HCEC 1CT (cell line): ENCODE measurements around the gene TAS2R10.
"Not testable (repeated sequence)": the region's sequence is repeated elsewhere in the genome, so short reads cannot be mapped to it uniquely, and the experiment has no call there.

Experiments used
- DNase-seq: peaks from one replicate; pipeline ENCODE4 v3.0.0-alpha.2; 2017

The TAS2R10 gene, protein sequence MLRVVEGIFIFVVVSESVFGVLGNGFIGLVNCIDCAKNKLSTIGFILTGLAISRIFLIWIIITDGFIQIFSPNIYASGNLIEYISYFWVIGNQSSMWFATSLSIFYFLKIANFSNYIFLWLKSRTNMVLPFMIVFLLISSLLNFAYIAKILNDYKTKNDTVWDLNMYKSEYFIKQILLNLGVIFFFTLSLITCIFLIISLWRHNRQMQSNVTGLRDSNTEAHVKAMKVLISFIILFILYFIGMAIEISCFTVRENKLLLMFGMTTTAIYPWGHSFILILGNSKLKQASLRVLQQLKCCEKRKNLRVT

DNA sequence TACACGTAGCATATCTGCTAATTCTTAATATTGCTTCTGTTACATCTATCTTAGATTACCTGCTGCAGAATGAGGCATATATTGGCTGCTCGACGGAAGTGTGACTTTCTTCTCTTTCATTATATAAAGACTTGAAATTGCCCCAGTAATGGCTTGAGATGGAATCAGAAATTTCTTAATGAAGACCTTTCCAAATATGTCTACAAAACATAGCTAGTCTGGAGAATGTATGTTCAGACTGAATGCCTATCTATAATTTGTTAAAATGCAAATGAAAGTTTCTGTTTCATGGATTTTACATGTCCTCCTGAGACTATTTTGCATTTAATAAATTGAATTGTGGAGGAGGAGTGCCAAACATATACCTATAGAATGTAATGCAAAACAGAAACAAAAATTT, at the start of gene TAS2R10:
TAS2R10 (minus strand) TSS at position 101 of the 400 bp plus-strand sequence; CDS start at position 12, 89 bp downstream.
- DNase-seq = no peak

DNA sequence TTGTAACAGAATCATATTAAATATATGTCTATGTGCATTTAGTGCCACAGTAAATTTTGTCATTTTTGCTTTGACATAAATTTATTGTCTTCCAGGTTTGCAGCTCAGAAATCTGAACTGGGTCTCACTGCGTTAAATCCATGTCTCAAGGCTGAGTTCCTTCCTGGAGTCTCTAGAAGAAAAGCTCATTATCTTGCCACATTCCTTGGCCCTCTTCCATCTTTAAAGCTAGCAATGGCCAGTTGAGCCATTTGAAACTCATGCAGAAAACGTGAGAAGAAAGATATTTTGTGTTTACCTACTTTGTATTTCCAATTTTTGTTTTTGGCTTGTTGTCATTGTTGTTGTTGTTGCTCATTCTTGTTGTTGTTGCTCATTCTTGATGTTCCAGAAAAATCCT, 47.2 kb upstream of the TAS2R10 start:
- no peak for DNase-seq

DNA sequence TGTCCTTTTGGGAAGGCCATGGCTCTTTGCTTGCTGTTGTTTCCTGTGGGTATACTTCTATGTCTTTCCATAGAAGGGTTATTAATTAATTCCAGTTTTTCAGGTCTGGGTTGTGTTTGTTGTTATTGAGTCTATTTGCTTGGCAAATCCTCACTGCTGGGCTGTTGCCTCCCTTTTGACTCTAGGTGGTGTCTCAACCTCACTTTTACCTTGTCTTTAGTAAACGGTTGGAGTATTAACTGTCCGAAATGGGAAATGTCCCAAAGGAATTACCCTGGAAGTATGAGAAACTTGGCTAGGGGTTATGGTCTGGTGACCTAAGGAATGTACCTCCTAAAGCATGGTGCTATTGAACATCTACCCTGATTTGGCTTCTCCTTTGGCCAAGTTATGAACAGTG, 41.2 kb upstream of the TAS2R10 start:
- no peak for DNase-seq

DNA sequence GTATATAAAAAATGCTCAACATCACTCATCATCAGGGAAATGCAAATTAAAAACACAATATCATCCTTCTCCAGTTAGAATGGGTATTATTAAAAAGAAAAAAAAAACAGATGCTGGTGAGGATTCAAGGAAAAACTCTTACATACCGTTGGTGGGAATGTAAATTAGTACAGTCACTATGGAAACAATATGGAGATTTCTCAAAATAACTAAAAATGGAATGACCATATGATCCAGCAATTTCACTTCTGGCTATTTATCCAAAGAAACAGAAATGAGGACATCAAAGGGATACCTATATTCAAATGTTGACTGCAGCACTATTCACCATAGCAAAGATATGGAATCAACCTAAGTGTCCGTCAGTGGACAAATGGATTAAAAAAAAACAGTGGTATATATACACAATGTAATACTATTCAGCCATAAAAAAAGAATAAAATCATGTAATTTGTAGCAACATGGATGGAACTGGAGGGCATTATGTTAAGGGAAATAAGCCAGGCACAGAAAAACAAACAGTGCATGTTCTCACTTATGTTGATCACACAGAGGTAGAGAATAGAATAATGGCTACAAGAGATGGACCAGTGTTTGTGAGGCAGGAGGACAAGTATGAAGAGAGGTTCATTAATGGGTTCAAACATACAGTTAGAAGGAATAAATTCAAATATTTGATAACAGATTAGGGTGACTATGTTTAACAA, 37.5 kb upstream of the TAS2R10 start:
- no peak for DNase-seq

DNA sequence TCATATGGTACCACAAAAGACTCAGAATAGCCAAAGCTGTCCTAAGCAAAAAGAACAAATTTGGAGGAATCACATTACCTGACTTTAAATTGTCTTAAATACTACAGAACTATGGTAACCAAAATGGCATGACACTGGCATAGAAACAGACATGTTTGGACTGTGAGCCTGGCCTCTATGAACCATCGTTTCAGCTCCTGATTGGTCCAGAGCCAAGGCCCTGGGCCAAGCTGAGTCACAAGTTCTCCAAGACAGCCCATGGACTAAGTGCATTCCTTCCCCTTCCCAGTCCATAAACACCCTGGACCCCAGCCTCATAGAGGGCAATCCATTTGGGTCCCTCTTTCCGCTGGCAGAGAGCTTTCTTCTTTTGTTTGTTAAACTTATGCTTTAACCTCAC, 35.2 kb upstream of the TAS2R10 start:
- no peak for DNase-seq

DNA sequence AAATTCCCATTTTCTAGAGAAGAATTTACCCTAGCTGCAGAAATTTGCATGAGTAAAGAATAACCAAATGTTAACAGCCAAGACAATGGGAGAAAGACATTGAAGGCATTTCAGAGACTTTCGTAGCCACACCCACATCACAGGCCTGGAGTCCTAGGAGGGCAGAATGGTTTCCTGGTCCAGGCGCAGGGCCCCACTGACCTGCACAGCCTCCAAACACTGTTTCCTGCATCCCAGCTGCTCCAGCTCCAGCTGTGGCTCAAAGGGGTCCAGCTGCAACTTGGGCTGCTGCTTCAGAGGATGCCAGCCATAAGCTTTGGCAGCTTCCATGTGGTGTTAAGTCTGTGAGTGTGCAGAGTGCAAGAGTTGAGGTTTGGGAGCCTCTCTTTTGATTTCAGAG, 29.6 kb upstream of the TAS2R10 start:
- DNase-seq = no peak

DNA sequence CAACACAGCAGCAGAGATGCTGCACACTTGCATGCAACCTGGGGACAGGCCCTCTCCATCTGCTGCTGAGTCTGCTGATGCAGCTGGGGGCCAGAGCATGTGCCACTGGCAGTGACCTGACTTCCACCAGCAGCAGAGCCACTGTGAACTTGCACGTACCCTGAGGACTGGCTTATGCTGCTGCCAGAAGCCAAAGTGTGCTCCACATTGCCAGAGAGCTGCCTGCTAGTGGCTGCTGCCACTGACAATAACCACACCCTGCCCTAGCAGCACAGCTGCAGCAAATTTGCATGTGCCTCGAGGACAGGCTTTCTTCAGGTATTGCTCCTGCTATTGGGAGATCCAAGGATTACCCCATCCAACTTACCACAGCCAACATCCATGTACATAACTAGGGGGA, 27.6 kb upstream of the TAS2R10 start:
- no peak for DNase-seq

DNA sequence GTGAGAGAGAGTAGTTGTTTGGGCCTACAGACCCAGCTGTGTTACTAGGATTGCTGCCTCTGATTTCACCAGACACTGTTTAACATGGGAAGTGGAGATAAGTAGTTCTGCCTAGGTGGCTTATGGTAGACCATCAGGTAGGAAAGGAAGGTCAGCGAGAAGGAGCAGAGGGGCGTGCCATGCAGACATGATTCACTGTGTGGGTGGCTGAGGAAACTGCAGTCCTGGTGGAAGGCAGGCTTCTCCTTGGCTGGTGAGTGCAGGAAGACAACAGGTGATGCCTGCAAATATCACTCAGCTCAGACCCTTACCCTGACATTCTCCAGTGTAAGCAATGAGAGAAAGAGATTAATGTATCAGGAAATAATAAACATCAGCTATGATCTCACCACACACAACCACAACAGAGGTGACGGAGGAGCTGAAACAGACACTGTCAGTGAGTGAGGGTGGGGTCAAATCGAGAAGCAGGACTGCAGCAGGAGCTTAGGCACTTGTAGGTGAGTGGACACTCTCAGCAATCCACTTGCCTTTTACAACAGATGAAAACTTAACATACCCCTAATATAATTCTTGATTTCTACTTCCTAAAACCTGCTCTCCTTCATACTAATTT, 25.2 kb upstream of the TAS2R10 start:
- DNase-seq = no peak

DNA sequence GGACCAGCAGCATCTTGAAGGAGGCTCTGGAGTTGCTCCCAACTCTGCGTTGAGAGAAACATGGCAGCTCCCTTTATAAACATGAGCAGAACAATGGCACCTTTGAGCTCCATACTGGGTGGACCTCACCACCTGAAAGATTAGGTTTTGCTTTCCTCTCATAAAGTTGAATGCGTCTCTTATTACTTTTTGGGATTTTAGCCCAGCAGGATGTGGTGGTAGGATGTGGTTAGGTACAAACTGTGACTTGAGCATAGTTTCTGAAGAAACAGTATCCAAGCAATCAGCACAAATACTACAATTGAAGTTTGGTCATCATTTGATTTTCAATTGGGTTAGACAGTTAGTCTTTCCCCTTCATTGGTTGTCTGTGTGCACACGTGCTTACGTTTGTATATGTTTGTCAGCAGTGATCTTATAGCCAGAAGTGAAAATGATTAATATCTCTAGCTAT, 23.3 kb upstream of the TAS2R10 start, which contains the start of gene PRR4:
PRR4 (minus strand) TSS at position 51 of the 454 bp plus-strand sequence; CDS start at position 13, 38 bp downstream.
- no peak for DNase-seq

DNA sequence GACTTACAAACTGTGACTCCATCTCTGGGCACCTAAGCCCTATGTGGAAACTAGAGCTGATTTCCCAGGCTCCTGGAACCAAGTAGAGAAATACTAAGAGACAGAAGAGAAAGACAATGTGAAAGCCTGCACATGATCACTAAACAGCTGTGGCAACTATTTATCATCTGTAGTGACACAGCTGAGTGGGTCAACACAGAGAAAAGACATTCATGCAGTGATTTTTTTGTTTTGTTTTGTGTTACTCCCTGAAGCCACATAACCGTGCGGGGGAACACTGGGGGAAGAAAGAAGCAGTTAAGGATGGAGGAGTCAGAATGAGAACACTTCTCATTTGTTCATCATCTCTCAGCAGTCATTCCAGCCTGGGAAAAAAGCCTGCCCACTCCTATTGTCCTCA, 21.6 kb upstream of the TAS2R10 start:
- DNase-seq = no peak

DNA sequence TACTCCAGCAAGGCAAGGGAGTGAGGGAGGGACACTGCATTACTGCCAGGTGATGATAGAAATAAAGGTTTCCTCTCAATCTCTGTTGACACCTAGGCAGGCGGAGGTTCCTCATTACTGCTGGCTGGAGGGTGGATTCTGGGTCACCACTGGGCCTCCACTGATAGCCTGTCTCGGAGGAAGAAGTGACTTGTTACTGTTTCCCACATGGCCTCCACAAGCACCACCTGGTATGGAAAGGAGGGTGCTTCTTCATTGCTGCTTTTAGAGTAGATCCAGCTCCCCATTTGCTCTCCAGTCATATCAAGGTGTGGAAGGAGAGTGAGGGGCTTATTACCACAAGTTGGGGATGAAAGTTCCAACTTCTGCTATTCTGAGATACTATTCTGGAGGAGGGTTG, 16.7 kb upstream of the TAS2R10 start:
- DNase-seq = no peak

DNA sequence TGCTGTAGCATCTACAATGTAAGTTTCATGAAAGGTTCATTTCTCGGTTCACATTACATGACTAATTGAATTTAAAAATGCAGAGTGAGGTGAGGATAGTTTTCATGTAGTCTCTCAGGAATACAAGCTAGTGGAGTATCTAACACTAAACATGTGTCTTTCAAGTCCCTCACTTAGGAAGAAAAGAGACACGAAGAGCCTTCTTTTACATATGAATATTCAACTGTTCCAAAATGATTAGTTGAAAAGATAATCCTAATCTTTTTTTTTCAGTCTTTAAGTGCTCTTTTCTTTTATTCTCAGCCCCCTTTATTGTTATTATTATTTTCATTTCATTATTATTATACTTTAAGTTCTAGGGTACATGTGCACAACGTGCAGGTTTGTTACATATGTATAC, 12.3 kb upstream of the TAS2R10 start:
- no peak for DNase-seq

DNA sequence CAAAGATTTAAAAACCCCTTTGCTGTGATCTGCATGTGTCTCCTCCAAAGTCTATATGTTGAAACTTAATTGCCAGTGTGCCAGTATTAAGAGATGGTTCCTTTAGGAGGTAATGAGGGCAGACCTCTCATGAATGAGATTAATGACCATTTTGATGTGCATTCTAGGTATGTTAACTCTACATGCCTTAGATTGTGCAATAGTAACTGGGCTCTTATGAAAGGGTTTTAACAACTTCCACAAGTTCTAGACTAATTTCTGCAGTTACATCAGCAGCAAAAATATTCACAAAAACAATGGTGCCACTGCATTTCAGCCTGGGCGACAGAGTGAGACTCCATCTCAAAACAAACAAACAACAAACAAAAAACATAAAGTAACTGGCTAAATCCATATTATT, 3.8 kb upstream of the TAS2R10 start:
- no peak for DNase-seq

DNA sequence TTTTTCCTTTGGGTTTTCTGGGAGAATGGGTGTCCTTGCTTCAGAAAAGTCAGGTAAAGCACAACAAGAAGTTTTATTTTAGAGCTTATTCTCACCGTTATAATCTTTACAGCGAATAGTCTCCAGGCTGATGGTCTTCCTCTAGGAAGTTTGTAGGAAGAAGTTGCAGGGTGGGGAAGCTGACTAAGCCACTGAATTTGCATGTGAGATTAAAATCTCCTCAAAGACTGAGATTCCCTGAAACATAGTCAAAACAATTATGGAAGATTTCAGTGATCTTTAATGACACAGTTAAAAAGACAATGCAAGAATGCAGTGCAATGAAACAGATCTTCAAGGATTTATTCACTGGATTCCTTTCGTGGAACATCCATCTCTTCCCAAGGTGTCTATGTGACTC, 1.2 kb downstream of the TAS2R10 start:
- DNase-seq = no peak

DNA sequence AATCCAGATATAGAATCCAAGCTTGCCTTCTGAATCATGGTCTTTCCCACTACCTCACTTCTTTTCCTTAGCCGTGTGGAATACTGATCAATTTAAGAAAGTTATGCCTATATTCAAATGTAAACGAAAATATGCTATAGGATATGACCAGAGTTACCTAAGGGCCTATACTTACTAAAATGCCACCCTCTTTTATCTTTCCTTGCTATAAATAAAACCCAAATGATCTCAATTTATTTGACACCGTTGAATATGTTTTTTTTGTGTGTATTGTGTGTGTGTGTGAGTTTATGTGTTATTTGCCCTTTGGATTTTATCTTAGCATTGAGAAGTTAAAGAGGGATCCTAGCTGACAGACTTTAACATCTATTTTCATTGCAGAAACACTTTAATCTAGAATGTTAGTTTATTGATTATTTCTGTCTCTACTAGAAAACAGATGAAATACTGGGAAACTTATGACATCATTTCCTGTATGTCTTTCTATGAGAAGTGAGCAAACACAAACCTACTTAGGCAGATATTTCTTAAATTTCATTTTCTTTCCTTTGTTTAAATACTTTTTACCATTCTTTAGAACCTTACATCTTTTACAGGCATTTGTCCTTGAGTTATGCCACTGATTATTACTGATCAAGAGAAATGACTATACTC, 14.1 kb downstream of the TAS2R10 start:
- DNase-seq = no peak

DNA sequence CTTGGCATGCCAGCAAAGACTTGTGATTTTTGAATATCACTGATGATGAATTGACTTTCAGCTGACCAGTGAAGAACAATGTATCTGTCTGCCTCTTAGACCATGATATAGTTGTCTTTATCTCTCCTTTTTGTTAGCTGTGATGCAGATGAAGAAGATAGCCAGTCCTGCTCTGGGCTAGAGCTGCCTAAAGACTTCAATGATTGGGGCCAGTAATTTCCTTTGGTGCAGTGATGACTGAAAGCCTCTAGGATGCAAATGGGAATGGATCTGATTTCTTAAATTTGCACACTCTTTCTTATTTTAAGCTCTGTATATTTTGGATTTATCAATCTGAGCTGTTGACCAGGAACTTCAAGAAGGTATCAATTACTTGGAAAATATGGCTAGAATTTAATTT, 16.1 kb downstream of the TAS2R10 start, which contains the start of gene TAS2R9:
TAS2R9 (minus strand) TSS at position 101 of the 400 bp plus-strand sequence; CDS start at position 8, 93 bp downstream.
- DNase-seq = no peak

DNA sequence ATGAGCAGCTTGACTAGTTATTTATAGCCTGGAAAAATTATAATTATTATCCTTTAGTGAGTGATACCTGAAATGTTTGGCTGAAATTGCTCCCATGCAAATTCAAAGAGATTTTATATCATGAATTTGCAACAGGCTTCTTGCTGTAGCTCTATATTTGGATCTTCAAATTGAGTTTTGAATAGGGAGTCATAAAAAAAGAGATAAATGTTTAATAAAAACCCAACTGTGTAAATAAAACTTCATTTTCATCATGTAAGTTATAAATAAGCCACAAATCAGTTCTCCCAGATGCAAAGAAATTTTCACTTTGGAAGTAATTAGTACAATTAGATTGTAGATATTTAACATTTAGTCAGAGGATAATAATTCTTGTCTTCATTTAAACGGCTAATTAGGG, 19.0 kb downstream of the TAS2R10 start, which contains the start of gene TAS2R8:
TAS2R8 (minus strand) TSS at position 101 of the 400 bp plus-strand sequence. CDS start 306 bp downstream, outside the sequence.
- no peak for DNase-seq

DNA sequence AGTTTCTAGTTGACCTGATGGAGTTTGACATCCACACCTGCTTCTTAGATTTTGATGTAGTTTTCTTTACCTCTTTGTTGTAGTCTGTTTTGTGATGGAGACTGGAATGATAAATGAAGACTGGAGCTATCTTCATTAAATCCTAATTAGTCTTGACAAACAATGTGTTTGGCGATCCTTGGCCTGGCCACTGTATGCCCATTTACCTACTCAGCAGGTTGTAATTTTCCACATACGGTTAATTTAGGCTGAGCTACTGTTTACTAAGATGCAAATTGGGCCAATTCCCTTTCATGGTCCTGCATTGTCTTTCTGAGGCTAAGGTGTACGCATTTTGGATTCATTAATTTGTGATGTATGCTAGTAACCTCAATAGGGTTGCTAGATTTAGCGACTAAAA, 23.6 kb downstream of the TAS2R10 start, which contains the start of gene TAS2R7:
TAS2R7 (minus strand) TSS at position 41 of the 400 bp plus-strand sequence. CDS start 57 bp downstream, outside the sequence.
- DNase-seq = no peak

DNA sequence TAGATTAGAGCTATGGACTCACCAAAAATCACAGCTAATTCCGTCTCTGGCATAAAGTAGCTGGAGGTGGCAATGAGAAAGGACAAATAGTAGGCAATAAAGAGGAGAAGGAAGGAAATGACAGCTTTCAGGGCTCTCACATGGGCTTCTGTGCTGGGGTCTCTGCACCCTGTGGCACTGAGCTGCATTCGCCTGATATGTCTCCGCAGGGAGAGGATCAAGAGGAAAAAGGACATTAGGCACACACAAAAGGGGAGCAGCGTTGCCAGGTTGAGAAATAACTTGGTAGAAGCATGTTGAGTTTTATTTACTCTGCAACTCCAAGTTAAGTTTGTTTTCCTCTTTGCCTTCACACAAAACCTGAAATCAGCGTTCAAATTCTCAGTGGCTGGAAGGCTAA, 24.4 kb downstream of the TAS2R10 start:
- no peak for DNase-seq

DNA sequence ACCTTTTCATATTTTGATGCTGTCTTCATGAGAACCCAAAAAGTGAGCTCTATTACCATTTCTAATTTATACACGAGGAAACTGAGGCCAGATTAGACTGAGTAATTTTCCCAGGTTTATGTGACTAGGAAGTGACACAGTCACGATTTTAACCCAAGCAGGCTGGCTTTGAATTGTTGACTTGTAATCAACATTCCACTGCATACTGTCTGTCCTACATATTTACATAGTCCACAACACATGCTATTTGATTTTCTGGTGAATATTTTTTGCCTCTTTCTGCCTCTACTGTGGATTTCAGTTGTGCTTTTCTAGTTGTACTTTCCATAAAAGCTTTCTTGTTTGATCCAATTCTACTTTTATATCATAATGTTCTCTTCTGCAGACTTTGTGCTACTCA, 31.9 kb downstream of the TAS2R10 start:
- DNase-seq = no peak

DNA sequence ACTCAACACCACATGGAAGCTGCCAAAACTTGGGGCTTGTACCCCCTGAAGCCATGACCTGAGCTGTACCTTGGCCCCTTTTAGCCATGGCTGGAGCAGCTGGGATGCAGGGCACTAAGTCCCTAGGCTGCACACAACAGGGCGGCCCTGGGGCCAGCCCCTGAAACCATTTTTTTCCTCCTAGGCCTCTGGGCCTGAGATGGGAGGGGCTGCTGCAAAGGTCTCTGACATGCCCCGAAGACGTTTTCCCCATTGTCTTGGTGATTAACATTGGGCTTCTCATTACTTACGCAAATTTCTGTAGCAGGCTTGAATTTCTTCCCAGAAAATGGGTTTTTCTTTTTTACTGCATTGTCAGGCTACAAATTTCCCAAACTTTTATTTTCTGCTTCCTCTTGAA, 34.4 kb downstream of the TAS2R10 start:
- DNase-seq = not testable (repeated sequence)

DNA sequence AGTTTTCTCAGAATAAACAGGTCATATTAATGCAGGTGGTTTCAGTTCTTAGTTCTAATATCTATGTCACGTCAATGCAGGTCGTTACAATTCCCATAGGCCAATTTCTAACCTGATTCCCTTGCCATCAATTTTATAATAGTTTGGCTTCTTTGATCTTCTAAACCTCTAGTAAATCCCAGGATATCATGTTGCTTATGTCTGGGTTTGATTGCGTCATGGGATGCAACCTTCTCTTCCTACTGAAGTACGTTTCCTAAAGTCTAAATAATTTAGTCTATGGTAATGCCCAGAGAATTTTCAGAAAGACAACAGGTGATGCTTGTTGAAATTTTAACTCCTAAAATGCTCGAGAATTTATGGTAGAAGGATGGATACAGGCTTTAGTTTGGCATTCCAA, 42.9 kb downstream of the TAS2R10 start:
- DNase-seq = no peak

DNA sequence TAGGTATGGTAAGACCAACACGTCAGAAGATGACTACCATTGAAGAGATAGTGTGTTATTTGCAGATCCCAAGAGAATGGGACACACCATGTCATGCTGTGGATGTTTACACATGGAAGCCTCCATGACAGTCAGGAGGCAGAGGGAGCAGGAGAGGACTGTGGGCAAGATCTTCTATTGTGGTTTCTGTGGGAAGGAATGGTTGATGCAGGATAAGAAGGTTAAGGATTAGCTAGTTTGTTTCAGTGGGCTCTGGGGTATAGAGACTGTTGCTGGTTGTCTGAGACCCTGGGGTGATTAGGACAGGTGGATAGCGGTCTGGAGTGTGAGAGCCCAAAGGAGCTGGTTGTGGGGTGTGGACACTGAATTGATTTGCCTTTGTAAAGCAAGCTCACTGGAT, 47.1 kb downstream of the TAS2R10 start:
- DNase-seq = no peak
